Measurements from ENCODE around the gene TMEM14B.

The TMEM14B gene

DNA sequence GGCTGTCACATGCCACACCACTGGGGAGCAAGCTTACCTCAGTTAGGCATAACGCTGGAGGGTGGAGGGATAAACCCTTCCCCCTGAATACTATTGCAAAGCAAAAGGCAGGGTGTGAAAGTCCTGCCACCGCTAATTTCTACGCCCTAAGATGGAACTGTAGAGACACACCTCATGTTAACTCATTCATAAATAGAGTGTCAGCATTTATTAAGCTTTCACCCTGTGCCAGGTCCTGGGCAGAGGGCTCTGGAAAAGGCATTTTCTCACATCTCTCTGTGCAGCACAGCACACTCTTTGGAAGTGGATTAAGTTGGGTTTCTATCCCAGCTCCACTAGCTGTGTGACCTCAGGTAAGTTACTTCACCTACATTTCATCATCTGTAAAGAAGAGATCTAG is 21.8 kb downstream of the TMEM14B start:
- DNase-seq (ENCODE audit: insufficient read length, low spot score) = no peak
- TF ChIP-seq, protein P1, sequence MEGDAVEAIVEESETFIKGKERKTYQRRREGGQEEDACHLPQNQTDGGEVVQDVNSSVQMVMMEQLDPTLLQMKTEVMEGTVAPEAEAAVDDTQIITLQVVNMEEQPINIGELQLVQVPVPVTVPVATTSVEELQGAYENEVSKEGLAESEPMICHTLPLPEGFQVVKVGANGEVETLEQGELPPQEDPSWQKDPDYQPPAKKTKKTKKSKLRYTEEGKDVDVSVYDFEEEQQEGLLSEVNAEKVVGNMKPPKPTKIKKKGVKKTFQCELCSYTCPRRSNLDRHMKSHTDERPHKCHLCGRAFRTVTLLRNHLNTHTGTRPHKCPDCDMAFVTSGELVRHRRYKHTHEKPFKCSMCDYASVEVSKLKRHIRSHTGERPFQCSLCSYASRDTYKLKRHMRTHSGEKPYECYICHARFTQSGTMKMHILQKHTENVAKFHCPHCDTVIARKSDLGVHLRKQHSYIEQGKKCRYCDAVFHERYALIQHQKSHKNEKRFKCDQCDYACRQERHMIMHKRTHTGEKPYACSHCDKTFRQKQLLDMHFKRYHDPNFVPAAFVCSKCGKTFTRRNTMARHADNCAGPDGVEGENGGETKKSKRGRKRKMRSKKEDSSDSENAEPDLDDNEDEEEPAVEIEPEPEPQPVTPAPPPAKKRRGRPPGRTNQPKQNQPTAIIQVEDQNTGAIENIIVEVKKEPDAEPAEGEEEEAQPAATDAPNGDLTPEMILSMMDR (IDR thresholded peaks at IDR 0.05; ENCODE audit: insufficient read depth, missing control alignments) = no peak
- FAIRE-seq = no peak

DNA sequence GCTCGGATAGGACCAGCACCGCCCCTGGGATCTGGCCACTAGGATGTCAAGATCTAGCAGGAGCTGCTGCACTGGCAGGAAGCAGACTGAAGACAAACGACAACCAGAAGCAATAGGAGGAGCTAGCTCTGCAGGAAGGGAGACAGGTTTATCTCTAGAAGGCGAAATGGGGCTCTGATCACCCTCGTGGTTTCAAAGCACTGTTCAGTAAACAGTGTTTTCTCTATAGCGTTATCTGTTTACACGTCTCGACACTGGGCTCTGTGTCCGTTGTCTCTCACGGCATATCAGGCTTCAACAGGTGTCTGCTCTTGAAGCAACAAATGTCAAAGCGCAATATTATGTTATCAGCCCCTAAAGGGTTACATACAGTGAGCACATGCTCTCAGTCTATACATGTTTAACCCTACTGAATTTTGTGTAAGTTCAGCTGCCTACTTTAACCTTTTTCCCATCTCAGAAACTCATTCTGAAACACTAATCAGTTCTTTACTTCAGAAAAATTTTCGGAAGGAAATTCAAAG is 23.8 kb downstream of the TMEM14B start:
- no peak for FAIRE-seq

DNA sequence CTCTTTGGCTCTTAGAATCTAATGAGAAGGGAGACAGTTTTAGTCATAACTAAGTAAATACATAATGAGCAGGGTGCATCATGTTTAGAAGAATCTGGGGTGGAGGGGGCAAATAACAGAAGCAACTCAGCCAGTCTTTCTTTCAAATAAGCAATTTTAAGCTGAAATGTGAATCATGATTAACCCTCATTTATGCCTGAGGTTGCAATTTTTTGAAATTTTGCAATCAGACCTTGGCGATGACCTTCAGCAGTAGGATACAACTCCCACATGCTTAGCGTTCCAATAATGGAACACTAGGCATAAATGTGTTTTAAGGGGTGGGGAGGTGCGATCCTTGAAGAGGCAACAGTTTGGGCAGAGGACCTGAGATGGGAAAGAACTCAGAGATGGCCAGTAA is 30.6 kb downstream of the TMEM14B start:
- FAIRE-seq (no peak), DNase-seq (ENCODE audit: insufficient read length, low spot score) (no peak)
- TF ChIP-seq, protein P1 (IDR thresholded peaks at IDR 0.05; ENCODE audit: insufficient read depth, missing control alignments) = no peak

More for the DNA sequence above, 23.8 kb downstream of the TMEM14B start:
- TF ChIP-seq, protein P1 (IDR thresholded peaks at IDR 0.05; ENCODE audit: insufficient read depth, missing control alignments) = no peak
- no peak for DNase-seq (ENCODE audit: insufficient read length, low spot score)

DNA sequence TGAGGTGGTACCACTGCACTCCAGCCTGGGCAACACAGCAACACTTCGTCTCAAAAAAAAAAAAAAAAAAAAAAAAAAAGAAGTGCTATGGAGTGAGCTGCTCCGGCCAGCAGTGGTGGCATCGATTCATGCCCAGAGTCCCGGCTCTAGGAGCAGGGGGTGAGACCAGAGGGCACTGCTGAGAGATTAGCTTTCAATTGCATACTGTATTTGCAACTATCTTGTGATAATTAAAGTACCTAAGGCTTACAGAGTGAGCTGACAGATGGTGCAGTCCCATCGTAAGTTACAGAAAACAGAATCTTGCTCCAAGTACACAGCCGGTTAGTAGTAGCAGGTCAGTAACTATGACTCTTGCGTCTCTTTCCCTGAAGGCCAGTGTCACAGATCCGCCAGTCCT is 31.5 kb downstream of the TMEM14B start:
- FAIRE-seq (no peak), DNase-seq (ENCODE audit: insufficient read length, low spot score) (no peak)
- TF ChIP-seq, protein P1 (IDR thresholded peaks at IDR 0.05; ENCODE audit: insufficient read depth, missing control alignments) = no peak

DNA sequence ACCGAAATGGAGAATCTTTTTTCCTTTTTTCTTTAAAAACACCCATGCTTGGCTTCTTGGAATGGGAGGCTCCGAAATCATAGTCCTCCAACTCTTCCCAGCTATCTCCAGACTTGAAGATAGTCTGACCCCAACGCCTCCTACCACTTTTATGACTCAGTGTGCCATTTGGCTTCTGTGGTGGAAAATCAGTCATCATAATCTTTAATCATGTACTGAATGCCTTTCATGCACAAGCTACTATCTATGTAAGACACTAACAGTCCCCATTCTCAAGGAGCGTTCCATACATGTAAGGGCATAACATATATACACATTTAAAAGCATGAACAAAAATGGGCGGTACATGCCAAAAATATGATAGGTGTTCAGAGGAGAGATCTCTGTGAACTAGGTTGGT is 44.1 kb downstream of the TMEM14B start:
- DNase-seq (ENCODE audit: insufficient read length, low spot score) (no peak), FAIRE-seq (no peak)
- TF ChIP-seq, protein P1 (IDR thresholded peaks at IDR 0.05; ENCODE audit: insufficient read depth, missing control alignments) = no peak

DNA sequence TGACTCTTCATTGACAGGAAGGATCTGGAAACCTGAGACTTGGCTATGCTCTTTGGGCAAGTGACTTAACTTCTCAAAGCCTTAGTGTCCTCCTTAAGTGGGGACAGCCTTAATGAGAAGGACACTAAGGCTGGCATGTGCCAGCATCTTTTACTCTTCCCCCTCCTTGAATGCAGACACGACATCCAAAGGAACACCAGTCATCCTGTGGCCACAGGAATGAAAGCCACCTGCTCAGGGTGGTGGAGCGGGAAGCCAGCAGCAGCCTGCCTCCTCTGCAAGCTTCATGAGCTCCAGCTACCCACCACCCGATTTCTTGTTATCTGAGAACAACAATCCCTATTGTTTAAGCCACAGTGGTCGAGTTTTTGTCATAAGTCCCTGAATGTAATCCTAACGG is 44.5 kb downstream of the TMEM14B start:
- no peak for FAIRE-seq
- DNase-seq (ENCODE audit: insufficient read length, low spot score) = no peak
- TF ChIP-seq, protein P1 (IDR thresholded peaks at IDR 0.05; ENCODE audit: insufficient read depth, missing control alignments) = no peak

DNA sequence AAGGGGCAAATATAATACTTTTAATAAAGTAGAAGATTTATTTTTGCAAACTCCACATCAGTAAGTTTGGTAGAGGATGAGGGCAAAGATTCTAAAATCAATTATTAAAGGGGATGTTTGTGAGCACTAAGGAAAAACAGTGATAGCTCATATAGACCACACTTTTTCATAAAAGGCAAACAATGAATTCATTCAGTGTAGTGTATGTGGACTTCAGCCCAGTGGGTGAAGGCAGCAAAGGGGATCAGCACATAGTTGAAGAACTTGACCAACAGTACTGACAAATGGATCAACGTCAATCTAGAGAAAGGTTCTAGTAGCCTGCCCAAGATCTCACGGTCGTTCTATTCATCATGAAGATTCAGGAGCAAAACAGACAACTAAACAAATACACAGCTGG is 45.4 kb downstream of the TMEM14B start:
- FAIRE-seq = no peak
- no peak for DNase-seq (ENCODE audit: insufficient read length, low spot score)
- TF ChIP-seq, protein P1 (IDR thresholded peaks at IDR 0.05; ENCODE audit: insufficient read depth, missing control alignments) = no peak

All from D721Med (cell line).